GM11168 (cell line): ENCODE results near the gene APAF1.

Experiments
- in situ Hi-C: fragments of 300-500 bp; cut with MboI; formaldehyde crosslinking; loops from one replicate; pipeline ENCODE4 v1.12.0; 2022; ENCODE audit warnings: low sequenced_read_pairs; ENCODE audit not compliant: unreplicated experiment

The APAF1 gene

GRCh38 chr12:98724384-98725155, 79.5 kb downstream of the APAF1 start:
- in situ Hi-C loops, result no loop called here

- in situ Hi-C loops, result no loop called here
These were observed 80.6 kb downstream of the APAF1 start for GRCh38 chr12:98725476-98726247.

- in situ Hi-C loops, result no loop called here
These were observed 82.1 kb downstream of the APAF1 start for GRCh38 chr12:98727196-98727595.

- in situ Hi-C loops, result no loop called here
These were observed 85.3 kb downstream of the APAF1 start for GRCh38 chr12:98730412-98730811.

- in situ Hi-C loops, result no loop called here
These were observed 88.7 kb downstream of the APAF1 start for GRCh38 chr12:98733667-98734350.

- in situ Hi-C loops, result no loop called here
These were observed 90.7 kb downstream of the APAF1 start for GRCh38 chr12:98735821-98736220.

GRCh38 chr12:98736352-98737321, 91.5 kb downstream of the APAF1 start:
- in situ Hi-C loops, result no loop called here

GRCh38 chr12:98737322-98737712, 92.2 kb downstream of the APAF1 start:
- in situ Hi-C loops, result no loop called here

- in situ Hi-C loops, result no loop called here
These were observed 92.9 kb downstream of the APAF1 start for GRCh38 chr12:98738002-98738401.

- in situ Hi-C loops, result no loop called here
These were observed 93.4 kb downstream of the APAF1 start for GRCh38 chr12:98738539-98738938.

GRCh38 chr12:98740751-98741150, 95.7 kb downstream of the APAF1 start:
- in situ Hi-C loops, result no loop called here

GRCh38 chr12:98741196-98741555, 96.1 kb downstream of the APAF1 start:
- in situ Hi-C loops, result no loop called here

GRCh38 chr12:98741556-98742265, 96.6 kb downstream of the APAF1 start:
- in situ Hi-C loops, result no loop called here

GRCh38 chr12:98743362-98743953, 98.4 kb downstream of the APAF1 start:
- in situ Hi-C loops, result no loop called here

GRCh38 chr12:98744680-98745079, 99.6 kb downstream of the APAF1 start:
- in situ Hi-C loops, result no loop called here

- in situ Hi-C loops, result no loop called here
These were observed 100.7 kb downstream of the APAF1 start for GRCh38 chr12:98745578-98746391.

GRCh38 chr12:98748463-98748862, 103.4 kb downstream of the APAF1 start:
- in situ Hi-C loops, result no loop called here

GRCh38 chr12:98750511-98750910, 105.4 kb downstream of the APAF1 start:
- in situ Hi-C loops, result no loop called here
